ENCODE measurements around the gene POU3F1. TPM values are rescaled to one million over a fixed set of nuclear protein-coding genes. Genes with fewer than 3 reads are reported as not detected.

Gene POU3F1
- polyA plus RNA-seq, 1 donor from 2014 or later: not detected

DNA sequence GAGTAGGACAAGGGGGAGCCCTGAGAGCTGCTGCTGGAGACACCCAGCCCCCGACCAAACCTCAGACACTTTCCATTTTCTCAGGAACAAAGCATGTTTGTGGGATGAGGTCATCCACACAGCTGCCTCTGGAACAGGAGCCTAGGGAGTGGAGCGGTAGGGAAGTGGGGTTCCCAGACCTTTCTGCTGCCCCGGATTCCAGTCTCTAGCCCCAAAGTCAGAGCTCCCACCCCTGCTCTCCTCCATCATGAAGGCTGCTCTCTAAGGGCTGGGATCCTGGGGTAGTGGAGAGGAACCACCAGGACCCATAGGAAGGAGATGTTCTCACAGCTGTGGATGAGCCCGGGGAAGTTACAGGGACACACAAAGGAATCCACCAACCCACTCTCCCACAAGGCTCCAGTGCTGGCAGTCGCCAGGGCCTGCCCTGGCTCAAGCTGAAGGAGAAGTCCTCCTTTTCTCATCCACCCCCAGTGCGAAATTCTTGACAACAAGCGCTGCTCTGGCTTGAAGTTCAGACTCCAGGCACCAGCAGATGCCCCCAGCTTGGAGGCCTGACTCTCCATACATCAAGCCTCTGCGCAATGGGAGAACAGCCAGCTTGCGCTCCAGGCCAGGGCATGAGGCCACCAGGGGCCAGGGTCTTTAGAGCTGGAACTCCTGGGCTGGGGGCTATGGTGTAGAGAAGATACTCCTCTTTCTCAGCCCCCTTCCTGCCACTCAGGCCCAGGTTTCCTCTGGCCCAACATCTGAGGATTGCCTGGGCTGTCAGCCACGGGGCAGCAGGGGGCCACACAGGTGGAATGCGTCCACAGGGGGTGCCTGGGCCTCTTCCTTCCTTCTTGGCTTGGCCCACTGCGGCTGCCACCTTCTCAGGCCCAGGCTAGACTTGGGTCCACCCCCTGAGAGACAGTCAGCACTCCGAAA, 45.8 kb downstream of the POU3F1 start:
- H3K4me1 Mint-ChIP-seq: peaks cover 2 to 7% (median 5%) of the 10 kb centered on the region in 3 donors

DNA sequence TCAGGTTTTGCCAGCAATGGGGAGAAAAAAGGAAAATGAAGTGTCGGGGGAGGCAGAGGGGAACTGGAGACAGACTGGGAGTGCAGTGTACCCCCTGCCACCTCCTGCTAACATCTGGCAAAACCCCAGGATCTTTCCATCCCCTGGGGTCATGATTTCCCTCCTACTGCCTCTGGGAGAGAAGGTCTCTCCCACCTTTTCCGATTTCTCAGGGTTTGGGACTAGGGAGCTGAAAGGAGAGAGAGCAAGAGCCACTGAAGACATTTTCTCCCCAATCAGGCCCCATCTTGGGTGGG, 46.4 kb downstream of the POU3F1 start:
- H3K4me3 Mint-ChIP-seq: no peak overlapping the region
- H3K4me1 Mint-ChIP-seq: peaks cover 2 to 8% (median 7%) of the 10 kb centered on the region in 3 donors
- H3K9me3 Mint-ChIP-seq: no peaks in the 10 kb centered on the region
- no peak overlapping the region for H3K27ac Mint-ChIP-seq
- no peaks in the 10 kb centered on the region for H3K36me3 Mint-ChIP-seq
- H3K27me3 Mint-ChIP-seq: peaks cover 19% of the 10 kb centered on the region

More for the DNA sequence above, 45.8 kb downstream of the POU3F1 start:
- peaks cover 21% of the 10 kb centered on the region for H3K27me3 Mint-ChIP-seq
- no peak overlapping the region for H3K27ac Mint-ChIP-seq
- H3K4me3 Mint-ChIP-seq: peak overlapping the region in 1 of 4 donors; percentile 20
- H3K9me3 Mint-ChIP-seq: no peaks in the 10 kb centered on the region
- H3K36me3 Mint-ChIP-seq: no peaks in the 10 kb centered on the region

DNA sequence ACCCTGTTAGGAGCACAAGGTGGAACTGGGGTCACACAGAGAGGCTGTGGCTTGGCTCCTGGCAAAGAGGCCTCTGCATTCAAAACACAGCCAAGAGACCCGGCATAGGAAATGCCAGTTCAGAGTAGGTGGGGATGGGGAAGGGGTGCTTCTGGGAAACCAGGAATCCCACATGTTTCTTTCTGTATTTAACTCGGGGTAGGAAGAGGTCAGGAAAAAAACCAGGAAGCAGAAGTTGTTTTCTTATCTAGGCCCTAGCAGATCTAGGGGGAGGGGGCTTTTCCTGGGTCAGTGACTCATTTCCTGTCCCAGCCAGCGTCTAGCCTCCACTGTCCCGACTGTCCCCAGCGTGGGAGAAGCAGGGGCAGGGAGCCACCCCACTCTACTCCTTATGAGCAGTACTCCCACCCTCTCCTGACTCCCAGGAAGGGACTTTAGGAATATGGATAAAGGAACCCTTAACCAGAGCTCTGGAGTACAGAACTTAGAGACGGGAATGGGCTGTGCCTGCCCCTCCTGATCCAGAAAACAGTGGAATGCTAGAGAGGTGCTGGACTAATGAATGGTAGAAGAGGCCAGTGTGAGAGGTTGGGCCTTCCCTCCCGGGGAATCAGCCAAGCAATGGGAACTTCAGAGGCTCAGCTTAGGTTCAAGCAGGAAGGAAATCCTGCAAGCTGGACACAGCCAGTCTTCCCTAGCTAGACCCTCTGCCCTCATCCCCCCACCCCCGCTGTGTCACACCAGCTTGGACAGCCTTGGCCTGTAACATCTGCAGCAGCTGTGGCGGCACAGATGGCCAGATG, 47.0 kb downstream of the POU3F1 start:
- Mint-ChIP-seq H3K4me1 (peaks cover 4 to 12% (median 5%) of the 10 kb centered on the region in 3 donors), H3K4me3 (no peak overlapping the region), H3K27me3 (peaks cover 18% of the 10 kb centered on the region), H3K36me3 (no peaks in the 10 kb centered on the region), H3K27ac (no peak overlapping the region), H3K9me3 (no peaks in the 10 kb centered on the region)

DNA sequence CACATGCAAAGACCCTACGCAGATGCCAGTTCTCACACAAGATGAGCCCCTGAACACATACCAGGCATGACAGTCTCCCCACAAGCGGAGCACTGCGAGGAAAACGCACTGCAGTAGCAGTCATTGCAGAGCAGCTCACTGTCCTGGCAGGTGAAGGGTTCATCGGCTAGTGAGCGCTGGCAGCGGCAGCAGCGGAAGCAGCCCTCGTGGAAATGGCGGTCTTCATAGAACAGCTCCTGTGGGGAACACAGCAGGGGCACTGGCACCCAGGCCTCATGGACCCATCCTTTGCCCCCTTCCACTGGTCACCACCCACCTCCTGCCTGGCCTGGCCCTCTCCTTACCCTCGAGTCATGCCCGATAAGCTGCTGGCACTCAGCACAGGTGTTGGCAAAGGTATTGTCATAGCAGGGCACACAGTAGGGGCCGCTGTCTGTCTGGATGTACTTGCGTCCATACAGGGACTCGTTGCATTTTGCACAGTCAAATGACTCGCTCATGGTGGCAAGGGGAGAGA, 47.6 kb downstream of the POU3F1 start:
- Mint-ChIP-seq H3K4me1 (peaks cover 0 to 9% (median 4%) of the 10 kb centered on the region in 3 donors), H3K36me3 (no peaks in the 10 kb centered on the region)

DNA sequence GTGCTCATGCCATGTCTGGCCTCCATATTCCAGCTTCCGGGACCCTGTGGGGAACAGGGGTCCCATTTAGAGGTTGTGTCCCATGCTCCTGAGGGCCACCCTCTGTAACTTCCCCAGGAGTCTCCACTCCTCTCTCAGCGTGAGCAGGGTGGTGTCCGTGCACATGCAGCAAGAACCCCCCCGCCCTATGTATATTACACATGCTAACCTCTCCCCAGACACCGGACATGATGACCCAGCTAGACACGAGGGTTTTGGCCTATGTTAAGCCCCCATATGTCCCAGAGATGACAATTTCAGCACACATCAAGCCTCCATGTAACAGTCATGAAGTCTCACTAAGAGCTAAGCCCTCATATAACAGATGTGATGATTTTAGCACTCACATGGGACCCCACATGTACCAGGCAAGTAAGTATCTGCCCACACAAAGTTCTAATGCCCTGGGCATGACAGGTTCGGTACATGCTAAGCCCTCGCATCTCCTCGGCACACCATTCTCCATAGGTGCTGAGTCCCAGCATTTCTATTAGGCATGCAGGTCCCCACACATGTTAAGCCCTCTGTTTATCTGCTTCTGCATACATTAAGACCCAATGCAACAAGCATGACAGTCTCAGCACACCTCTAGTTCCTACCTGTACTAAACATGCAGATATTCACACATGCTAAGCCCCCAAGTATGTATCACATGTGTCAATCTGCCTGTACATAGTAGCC, 48.3 kb downstream of the POU3F1 start:
- Mint-ChIP-seq H3K4me1 (peaks cover 0 to 9% (median 4%) of the 10 kb centered on the region in 3 donors), H3K9me3 (no peaks in the 10 kb centered on the region), H3K4me3 (peak overlapping the region in 1 of 4 donors; percentile 9), H3K27ac (no peak overlapping the region), H3K36me3 (no peaks in the 10 kb centered on the region), H3K27me3 (peaks cover 6% of the 10 kb centered on the region)

More for the DNA sequence above, 47.6 kb downstream of the POU3F1 start:
- Mint-ChIP-seq H3K27me3 (peaks cover 13% of the 10 kb centered on the region), H3K27ac (no peak overlapping the region), H3K4me3 (no peak overlapping the region), H3K9me3 (no peaks in the 10 kb centered on the region)

DNA sequence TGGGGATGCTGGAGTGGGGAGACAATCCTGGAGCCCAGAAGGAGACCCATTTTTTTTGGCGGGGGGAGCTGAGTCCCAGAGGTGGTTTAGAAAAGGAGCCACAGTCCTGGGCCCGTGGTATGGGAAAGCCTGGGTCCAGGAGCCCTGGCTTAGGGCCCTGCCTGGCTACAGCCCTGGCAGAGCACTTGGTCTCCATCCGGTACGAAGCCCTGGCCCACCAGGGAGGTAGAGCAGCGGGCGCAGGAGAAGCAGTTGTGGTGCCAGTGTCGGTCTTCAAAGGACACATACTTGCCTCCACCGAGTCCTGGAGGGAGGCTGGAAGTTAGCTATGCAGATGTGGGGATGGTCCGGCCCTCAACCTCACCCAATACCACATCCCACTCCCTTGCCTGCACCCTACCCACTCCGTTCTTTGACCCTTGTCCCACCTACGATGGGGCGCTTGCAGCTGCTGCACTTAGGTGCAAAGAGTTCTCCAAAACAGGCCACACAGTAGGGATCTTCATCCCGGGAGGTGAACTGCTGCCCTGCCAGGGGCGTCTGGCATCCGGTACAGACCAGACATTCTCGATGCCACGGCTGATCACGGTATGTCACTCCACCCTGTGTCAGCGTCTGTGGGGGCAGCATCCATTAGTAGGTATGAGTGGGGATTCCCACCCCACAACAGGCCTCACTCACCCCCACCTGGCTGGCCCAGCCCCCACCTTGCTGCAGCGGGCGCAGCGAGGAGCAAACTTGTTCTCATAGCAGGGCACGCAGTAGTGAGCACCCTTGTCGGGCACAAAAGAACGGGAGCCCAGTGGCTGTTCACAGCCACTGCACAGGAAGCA, 49.1 kb downstream of the POU3F1 start:
- Mint-ChIP-seq H3K27me3 (peaks cover 4% of the 10 kb centered on the region), H3K9me3 (no peaks in the 10 kb centered on the region), H3K36me3 (no peaks in the 10 kb centered on the region), H3K4me1 (peaks cover 0 to 9% (median 4%) of the 10 kb centered on the region in 3 donors), H3K27ac (peak overlapping the region in 1 of 3 donors; percentile 71), H3K4me3 (no peak overlapping the region)

DNA sequence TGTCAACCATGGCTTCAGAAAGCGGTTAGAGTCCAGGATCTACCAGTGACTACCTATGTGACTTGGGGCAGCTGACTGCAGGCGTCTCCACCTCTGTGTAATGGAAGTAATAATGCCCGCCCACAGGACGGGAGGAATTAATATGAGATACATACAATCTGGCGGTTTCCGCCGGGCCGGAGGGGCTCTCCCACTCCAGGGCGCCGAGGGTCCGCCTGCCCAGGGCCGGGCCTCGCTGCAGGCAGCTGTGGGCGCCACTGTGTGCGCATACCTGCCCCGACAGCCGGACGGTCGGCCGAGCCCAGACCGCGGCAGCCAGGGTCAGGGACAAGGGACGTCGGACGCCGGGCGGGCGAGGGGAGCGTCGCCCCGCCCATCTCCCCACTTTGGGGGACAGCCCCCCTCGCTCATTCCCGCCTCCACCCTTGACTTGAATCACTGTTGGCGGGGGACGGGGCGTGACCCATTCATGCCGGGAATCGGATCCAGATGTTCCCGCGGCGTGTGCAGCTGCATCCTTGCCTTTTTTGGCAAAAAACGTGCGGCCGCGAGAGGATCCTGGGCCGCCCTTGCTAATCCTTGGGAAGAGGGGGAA, 50.7 kb downstream of the POU3F1 start:
- Mint-ChIP-seq H3K4me3 (peak overlapping the region in 3 of 4 donors; percentile 56 to 86 (median 73)), H3K9me3 (no peaks in the 10 kb centered on the region), H3K27ac (peak overlapping the region in 1 of 3 donors; percentile 6), H3K4me1 (peaks cover 0 to 9% (median 4%) of the 10 kb centered on the region in 3 donors), H3K27me3 (peaks cover 4% of the 10 kb centered on the region), H3K36me3 (no peaks in the 10 kb centered on the region)

DNA sequence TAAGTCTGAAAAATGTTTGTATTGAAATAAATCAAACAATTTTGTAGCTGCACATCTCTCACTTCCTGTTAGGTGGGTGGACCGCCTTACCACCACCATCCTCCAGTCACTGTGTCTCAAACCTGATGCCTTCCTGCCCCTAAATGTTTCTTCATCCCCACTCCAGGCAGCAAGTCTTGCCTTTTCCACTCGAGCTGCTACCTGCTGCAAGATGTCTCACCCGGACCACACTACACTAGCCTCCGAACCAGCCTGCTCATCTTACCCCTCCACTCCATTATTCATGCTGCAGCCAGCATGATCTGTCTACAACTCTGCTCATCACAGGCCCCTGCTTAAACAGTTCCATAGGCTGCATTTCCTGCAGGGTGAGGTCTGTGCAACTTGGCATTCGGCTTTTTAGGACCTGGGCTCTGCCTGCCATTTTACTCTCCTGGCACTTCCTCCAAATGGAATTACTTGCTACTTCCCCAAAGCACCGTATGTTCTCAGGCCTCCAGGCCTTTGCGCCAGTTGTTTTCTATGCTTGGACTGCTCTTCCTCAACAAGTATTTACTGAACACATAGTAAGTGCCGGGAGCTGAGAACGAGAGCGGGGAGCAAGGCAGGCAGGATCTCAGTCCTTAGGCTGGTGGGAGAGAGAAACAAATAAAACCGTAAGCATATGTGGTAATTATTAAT, 51.6 kb downstream of the POU3F1 start:
- Mint-ChIP-seq H3K9me3 (no peaks in the 10 kb centered on the region), H3K27ac (peak overlapping the region in 1 of 3 donors; percentile 6), H3K36me3 (no peaks in the 10 kb centered on the region), H3K4me3 (peak overlapping the region; percentile 15 to 86 (median 64)), H3K4me1 (peaks cover 2 to 10% (median 5%) of the 10 kb centered on the region in 3 donors), H3K27me3 (peaks cover 5% of the 10 kb centered on the region)

Other genes with a start within 250 kb of the POU3F1 start
- 30.6 TPM for gene C1orf122, start 239.0 kb downstream of the POU3F1 start, polyA plus RNA-seq
- gene YRDC, start 238.6 kb downstream of the POU3F1 start, polyA plus RNA-seq: 14.9 TPM
- gene MTF1, start 187.2 kb downstream of the POU3F1 start, polyA plus RNA-seq: 23.6 TPM
- 24.2 TPM for gene INPP5B, start 99.7 kb downstream of the POU3F1 start, polyA plus RNA-seq
- gene SF3A3, start 56.8 kb downstream of the POU3F1 start, polyA plus RNA-seq: 70.7 TPM
- gene FHL3, start 41.3 kb downstream of the POU3F1 start, polyA plus RNA-seq: 1.7 TPM
- gene UTP11, start 34.1 kb downstream of the POU3F1 start, polyA plus RNA-seq: 18.9 TPM

All from IgD-negative memory B cell (primary cell).